GM19239 (cell line): ENCODE results near the gene CLCN3.
A peak's percentile ranks its signal among the peaks of the same experiment; 100 is the strongest.
"Not testable (repeated sequence)": the region's sequence is repeated elsewhere in the genome, so short reads cannot be mapped to it uniquely, and the experiment has no call there.

Source experiments
- DNase-seq: peaks from one replicate; pipeline ENCODE4 v3.0.0; 2011; ENCODE audit warnings: low spot score; ENCODE audit not compliant: insufficient read length
- FAIRE-seq: peaks from 2 replicates; lab custom pipeline; 2011; peaks lifted over from hg19 to GRCh38; lab: Jason Lieb, UNC

The CLCN3 gene

DNA sequence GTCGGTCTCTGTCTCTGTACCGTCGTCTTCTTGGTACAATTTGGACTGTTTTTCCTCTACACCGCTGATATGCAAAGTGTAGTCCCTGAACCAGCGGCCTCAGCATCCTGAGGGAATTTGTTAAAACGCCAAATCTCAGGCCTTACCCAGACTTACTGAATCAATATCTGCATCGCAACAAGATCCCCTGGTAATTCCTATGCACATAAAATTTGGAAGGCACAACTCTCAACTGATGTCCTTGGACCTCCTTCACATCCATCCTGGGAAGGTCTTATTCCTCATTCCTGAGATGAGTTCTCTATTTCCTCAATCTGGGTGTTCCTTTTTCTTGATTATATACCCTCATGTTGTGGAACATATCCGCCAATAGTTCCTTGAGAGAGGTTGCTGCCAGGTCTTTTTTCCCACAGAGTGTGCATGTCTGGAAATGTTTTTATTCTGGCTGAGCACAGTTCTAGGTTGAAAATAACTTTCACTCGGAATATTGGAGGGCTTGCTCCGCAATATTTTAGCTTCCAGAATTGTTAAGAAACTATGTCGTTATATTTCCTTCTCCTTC lies 138.1 kb downstream of the CLCN3 start:
- FAIRE-seq = no peak
- DNase-seq = no peak

DNA sequence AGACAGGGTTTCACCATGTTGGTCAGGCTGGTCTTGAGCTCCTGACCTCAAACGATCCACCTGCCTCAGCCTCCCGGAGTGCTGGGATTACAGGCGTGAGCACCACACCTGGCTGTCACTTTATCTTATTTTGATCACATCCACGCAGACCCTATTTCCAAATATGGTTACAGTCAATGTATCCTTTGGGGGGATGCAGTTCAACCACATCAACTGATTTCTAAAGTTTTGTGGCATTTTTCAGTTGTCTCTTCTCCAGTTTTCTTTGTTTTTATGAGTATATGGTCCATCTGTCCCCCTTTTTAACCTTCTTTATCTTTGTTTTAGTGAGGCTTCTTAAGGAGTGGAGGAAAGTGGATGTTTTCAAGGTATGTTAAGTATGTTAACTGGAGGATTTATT lies 141.5 kb downstream of the CLCN3 start:
- FAIRE-seq = no peak
- DNase-seq = no peak

DNA sequence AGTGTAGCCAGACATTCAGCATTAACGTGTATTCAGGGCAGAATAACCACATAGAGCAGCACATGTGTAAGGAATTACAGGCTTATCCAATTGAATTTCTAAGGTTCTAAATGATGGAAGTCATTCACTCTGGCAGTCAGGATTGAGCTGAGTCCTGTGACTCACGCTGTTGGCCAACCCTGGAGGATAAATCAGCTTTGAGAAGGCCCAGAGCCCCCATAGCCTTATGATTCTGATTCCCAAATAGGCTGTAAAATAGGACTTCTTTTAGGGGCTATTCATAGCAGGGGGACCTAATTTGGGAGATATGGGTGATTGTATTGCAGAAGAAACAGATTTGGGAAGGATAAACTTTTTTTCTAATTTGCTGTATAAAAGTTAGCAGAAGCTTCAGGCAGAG lies 145.5 kb downstream of the CLCN3 start:
- no peak for DNase-seq
- FAIRE-seq = no peak

GRCh38 chr4:169766741-169767140 lies 146.4 kb downstream of the CLCN3 start:
- FAIRE-seq = no peak
- no peak for DNase-seq

DNA sequence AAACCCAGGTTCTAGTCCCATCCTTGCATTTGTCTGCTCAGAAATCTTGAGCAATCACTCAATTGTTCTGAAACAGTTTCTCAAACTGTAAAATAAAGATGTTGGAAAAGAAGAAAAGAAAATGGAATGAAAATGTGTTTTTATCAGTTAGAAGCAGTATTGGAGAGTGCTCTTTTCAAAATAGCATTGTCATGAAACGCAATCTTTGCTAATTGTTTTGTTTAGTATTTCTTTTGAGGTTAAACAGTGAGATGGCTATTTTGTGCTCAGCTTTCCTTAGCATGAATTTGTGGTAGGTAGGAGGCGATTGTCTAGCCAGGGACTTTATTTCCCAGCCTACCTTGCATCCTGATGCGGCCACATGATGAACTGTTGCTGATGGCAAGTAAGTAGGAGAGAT lies 148.0 kb downstream of the CLCN3 start:
- DNase-seq = no peak
- no peak for FAIRE-seq

DNA sequence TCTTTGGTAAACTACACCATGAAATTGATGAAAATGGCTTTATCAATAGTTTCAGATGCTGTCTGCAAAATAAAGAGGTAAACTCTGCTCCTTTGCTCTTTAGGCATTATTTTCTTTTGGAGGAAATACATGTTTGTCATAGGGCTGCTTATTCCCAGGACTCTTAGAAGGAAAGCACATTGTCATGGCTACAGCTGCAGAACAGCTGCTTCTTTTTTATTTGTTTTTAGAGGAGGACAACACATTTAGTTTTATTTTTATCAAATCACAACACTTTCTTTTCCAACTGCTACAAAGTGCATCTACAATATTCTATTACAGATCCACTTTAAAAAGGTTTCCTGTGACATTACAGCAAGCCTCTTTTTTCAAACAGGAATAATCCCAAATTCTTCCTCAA lies 150.0 kb downstream of the CLCN3 start:
- peak; percentile 21 for FAIRE-seq
- no peak for DNase-seq

DNA sequence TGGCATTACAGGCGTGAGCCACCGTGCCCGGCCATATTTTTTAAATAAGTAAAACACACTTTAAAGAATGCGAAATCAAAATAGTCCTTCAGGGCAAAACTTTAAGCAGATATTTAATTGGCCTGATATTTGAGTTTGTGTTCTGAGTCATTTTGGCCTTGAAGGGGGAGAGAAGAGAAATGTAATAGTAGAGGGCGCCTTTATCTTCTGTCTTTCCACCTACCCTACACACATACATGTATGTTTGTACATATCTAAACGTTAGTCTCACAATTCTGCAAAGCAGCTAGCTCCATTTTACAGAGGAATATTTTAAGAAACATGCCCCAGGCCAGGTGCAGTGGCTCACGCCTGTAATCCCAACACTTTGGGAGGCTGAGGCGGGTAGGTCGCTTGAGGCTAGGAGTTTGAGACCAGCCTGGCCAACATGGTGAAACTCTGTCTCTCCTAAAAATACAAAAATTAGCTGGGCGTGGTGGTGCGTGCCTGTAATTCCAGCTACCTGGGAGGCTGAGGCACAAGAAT lies 151.2 kb downstream of the CLCN3 start:
- not testable (repeated sequence) for FAIRE-seq, DNase-seq
